Measurements from ENCODE around the gene FBXW2. TPM values are rescaled to one million over a fixed set of nuclear protein-coding genes. Genes with fewer than 3 reads are reported as not detected.

FBXW2 gene
- total and polyA plus RNA-seq, 10 of the 15 experiments (the other 5 are each of a cell fraction or from before 2014, with no cell fraction given): 2.9 to 56.9 (median 39.1) TPM

DNA sequence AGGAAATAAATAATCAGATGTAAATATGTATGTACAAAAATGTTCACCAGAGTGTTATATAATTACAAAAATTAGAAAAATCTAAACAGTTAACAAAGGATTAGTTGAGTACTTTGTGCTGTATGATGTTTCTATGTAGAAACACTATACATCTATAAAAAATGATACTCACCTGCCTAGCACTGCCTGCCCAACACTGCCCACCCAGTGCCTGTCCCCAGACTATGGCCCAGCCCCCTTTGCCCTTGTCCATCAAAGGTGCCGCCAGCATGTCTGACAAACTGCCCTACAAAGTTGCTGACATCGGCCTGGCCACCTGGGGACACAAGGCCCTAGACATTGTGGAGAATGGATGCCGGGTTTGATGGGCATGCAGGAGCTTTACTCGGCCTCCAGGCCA lies 72.8 kb downstream of the FBXW2 start:
- in situ Hi-C loops (cut with MboI) (no loop called here), intact Hi-C loops (cut with micrococcal nuclease; ENCODE audit: unreplicated experiment) (no loop called here)
- Histone ChIP-seq H3K27ac (ENCODE audit: control insufficient read depth, insufficient read depth) (no peak overlapping the region), H3K4me2 (ENCODE audit: control insufficient read depth, insufficient read depth) (no peak overlapping the region), H3K79me2 (ENCODE audit: control insufficient read depth, insufficient read depth, low read length) (no peaks in the 10 kb centered on the region), H3K36me3 (ENCODE audit: control insufficient read depth in 2 of 2, insufficient read depth in 2 of 2, low read length in 1 of 2) (no peaks in the 10 kb centered on the region), H2AFZ (ENCODE audit: control insufficient read depth, low read depth, low read length) (no peak overlapping the region), H3K9ac (ENCODE audit: control insufficient read depth, insufficient read depth, low read length) (no peak overlapping the region), H3K4me3 (no peak overlapping the region), H4K20me1 (ENCODE audit: control insufficient read depth, insufficient read depth) (no peaks in the 10 kb centered on the region), H3K9me3 (replicated peaks; ENCODE audit: control insufficient read depth, insufficient read depth, low read length) (no peaks in the 10 kb centered on the region; the same call in 2 of the 3 replicates), H3K4me1 (ENCODE audit: control insufficient read depth, insufficient read depth, low read length) (no peaks in the 10 kb centered on the region), H3K27me3 (replicated peaks in 1 of 2; ENCODE audit: control insufficient read depth in 2 of 2, insufficient read depth in 2 of 2, low read length in 1 of 2) (no peaks in the 10 kb centered on the region; a peak in 1 of 4 replicates)
- RAD21 ChIA-PET (ENCODE audit: unreplicated experiment): no interaction called here
- WGBS (ENCODE audit: insufficient coverage, insufficient replicate concordance, low lambda C conversion rate, missing lambda C conversion rate): 78% methylated on average over 4 of the region's 4 CpGs
- SMC1A ChIA-PET (ENCODE audit: uncharacterized antibody, unreplicated experiment): no interaction called here
- DNase-seq (ENCODE audit: low read depth, low spot score) (no peak), ATAC-seq (no peak), FAIRE-seq (no peak)
- CTCF ChIA-PET: no interaction called here
- no TSS peak for BruUV-seq (replicated peaks)
- TF ChIP-seq KLF5 (IDR thresholded peaks at IDR 0.05; ENCODE audit: partially characterized antibody): no peak
- TF ChIP-seq POLR2A (IDR thresholded peaks at IDR 0.05; ENCODE audit: low read depth, low read length): no peak
- no peak for TF ChIP-seq SREBF2 (IDR thresholded peaks at IDR 0.05; ENCODE audit: low read length)
- no peak for TF ChIP-seq HDAC6 (IDR thresholded peaks at IDR 0.05; ENCODE audit: unreplicated experiment)
- TF ChIP-seq, protein P1, sequence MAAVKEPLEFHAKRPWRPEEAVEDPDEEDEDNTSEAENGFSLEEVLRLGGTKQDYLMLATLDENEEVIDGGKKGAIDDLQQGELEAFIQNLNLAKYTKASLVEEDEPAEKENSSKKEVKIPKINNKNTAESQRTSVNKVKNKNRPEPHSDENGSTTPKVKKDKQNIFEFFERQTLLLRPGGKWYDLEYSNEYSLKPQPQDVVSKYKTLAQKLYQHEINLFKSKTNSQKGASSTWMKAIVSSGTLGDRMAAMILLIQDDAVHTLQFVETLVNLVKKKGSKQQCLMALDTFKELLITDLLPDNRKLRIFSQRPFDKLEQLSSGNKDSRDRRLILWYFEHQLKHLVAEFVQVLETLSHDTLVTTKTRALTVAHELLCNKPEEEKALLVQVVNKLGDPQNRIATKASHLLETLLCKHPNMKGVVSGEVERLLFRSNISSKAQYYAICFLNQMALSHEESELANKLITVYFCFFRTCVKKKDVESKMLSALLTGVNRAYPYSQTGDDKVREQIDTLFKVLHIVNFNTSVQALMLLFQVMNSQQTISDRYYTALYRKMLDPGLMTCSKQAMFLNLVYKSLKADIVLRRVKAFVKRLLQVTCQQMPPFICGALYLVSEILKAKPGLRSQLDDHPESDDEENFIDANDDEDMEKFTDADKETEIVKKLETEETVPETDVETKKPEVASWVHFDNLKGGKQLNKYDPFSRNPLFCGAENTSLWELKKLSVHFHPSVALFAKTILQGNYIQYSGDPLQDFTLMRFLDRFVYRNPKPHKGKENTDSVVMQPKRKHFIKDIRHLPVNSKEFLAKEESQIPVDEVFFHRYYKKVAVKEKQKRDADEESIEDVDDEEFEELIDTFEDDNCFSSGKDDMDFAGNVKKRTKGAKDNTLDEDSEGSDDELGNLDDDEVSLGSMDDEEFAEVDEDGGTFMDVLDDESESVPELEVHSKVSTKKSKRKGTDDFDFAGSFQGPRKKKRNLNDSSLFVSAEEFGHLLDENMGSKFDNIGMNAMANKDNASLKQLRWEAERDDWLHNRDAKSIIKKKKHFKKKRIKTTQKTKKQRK (IDR thresholded peaks at IDR 0.05; ENCODE audit: low read depth, low read length): no peak
- TF ChIP-seq SUZ12 (IDR thresholded peaks at IDR 0.05; ENCODE audit: unreplicated experiment): no peak
- no peak for TF ChIP-seq SPI1 (IDR thresholded peaks at IDR 0.05; ENCODE audit: borderline replicate concordance, insufficient read depth, low read depth, low read length)
- TF ChIP-seq SP1 (IDR thresholded peaks at IDR 0.05; ENCODE audit: low read depth, low read length): no peak
- no peak for TF ChIP-seq TAF1 (IDR thresholded peaks at IDR 0.05; ENCODE audit: borderline replicate concordance, low read depth, low read length)
- TF ChIP-seq NFYB (IDR thresholded peaks at IDR 0.05; ENCODE audit: insufficient read depth, low read depth, low read length): no peak
- TF ChIP-seq, protein P2, sequence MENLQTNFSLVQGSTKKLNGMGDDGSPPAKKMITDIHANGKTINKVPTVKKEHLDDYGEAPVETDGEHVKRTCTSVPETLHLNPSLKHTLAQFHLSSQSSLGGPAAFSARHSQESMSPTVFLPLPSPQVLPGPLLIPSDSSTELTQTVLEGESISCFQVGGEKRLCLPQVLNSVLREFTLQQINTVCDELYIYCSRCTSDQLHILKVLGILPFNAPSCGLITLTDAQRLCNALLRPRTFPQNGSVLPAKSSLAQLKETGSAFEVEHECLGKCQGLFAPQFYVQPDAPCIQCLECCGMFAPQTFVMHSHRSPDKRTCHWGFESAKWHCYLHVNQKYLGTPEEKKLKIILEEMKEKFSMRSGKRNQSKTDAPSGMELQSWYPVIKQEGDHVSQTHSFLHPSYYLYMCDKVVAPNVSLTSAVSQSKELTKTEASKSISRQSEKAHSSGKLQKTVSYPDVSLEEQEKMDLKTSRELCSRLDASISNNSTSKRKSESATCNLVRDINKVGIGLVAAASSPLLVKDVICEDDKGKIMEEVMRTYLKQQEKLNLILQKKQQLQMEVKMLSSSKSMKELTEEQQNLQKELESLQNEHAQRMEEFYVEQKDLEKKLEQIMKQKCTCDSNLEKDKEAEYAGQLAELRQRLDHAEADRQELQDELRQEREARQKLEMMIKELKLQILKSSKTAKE (IDR thresholded peaks at IDR 0.05; ENCODE audit: low read depth, poor library complexity, severe bottlenecking): no peak
- TF ChIP-seq, protein P3, sequence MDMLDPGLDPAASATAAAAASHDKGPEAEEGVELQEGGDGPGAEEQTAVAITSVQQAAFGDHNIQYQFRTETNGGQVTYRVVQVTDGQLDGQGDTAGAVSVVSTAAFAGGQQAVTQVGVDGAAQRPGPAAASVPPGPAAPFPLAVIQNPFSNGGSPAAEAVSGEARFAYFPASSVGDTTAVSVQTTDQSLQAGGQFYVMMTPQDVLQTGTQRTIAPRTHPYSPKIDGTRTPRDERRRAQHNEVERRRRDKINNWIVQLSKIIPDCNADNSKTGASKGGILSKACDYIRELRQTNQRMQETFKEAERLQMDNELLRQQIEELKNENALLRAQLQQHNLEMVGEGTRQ (IDR thresholded peaks at IDR 0.05; ENCODE audit: borderline replicate concordance, low read depth, low read length): no peak
- no peak for TF ChIP-seq BACH1 (IDR thresholded peaks at IDR 0.05; ENCODE audit: borderline replicate concordance)
- TF ChIP-seq, protein P4, sequence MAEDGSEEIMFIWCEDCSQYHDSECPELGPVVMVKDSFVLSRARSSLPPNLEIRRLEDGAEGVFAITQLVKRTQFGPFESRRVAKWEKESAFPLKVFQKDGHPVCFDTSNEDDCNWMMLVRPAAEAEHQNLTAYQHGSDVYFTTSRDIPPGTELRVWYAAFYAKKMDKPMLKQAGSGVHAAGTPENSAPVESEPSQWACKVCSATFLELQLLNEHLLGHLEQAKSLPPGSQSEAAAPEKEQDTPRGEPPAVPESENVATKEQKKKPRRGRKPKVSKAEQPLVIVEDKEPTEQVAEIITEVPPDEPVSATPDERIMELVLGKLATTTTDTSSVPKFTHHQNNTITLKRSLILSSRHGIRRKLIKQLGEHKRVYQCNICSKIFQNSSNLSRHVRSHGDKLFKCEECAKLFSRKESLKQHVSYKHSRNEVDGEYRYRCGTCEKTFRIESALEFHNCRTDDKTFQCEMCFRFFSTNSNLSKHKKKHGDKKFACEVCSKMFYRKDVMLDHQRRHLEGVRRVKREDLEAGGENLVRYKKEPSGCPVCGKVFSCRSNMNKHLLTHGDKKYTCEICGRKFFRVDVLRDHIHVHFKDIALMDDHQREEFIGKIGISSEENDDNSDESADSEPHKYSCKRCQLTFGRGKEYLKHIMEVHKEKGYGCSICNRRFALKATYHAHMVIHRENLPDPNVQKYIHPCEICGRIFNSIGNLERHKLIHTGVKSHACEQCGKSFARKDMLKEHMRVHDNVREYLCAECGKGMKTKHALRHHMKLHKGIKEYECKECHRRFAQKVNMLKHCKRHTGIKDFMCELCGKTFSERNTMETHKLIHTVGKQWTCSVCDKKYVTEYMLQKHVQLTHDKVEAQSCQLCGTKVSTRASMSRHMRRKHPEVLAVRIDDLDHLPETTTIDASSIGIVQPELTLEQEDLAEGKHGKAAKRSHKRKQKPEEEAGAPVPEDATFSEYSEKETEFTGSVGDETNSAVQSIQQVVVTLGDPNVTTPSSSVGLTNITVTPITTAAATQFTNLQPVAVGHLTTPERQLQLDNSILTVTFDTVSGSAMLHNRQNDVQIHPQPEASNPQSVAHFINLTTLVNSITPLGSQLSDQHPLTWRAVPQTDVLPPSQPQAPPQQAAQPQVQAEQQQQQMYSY (CRISPR knock-in tag; IDR thresholded peaks at IDR 0.05): no peak
- no peak for TF ChIP-seq GABPA (IDR thresholded peaks at IDR 0.05; ENCODE audit: low read depth)
- POLR2A ChIA-PET: no interaction called here

Data from GM12878 (cell line).